GM18519 (cell line): ENCODE data around the gene OR4D2.
A peak's percentile ranks its signal among the peaks of the same experiment; 100 is the strongest.

Experiments
- ATAC-seq: cut with Tn5 transposase; IDR thresholded peaks from one replicate; pipeline ENCODE4 v1.9.1; 2021; ENCODE audit warnings: mild to moderate bottlenecking, moderate library complexity; ENCODE audit not compliant: unreplicated experiment, low FRiP score

The OR4D2 gene

DNA sequence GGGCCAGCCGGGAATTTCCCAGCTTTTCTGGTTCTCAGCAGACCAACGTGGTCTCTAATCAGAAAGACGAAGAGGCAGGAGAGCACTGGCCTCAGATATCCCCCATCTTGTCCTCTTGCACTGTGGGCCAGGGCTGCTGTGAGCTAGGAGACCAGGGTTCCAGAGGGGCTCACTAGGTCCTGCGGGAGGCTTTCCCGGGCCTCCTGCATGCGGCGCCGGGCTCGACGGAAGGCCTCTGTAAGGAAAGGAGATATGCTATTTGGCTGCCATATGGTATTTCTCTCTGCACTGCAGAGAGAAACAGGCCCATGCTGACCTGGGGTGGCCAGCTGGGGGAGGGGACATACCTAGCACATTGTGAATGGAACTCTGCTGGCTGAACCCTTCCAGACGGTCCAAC is 39.2 kb downstream of the OR4D2 start:
- no peak for ATAC-seq

GRCh38 chr17:58207451-58207850 is 40.7 kb downstream of the OR4D2 start:
- ATAC-seq = no peak

GRCh38 chr17:58208344-58208743 is 41.6 kb downstream of the OR4D2 start:
- ATAC-seq = no peak

GRCh38 chr17:58210922-58211321 is 44.1 kb downstream of the OR4D2 start:
- ATAC-seq = no peak

DNA sequence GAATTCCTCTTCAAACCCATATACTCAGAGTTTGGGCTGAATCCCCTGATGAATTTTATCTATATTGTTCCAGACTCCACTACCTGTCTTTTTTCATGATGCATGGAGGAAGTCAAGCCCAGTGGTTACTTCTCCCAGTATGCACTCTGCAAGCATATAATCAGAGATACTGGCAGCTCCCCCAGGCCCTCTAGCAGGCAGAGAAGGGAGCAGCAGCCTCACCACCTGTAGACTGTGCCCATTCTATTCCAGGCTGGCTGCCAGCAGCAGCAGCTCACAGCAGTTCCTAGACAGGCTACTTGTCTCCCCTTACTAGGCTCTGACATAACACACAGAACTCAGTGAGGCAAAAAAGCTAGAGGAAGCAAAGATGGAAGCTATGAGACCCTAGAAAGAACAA is 48.9 kb downstream of the OR4D2 start:
- no peak for ATAC-seq

- no peak for ATAC-seq
Observed at GRCh38 chr17:58217766-58218165, 51.0 kb downstream of the OR4D2 start.

DNA sequence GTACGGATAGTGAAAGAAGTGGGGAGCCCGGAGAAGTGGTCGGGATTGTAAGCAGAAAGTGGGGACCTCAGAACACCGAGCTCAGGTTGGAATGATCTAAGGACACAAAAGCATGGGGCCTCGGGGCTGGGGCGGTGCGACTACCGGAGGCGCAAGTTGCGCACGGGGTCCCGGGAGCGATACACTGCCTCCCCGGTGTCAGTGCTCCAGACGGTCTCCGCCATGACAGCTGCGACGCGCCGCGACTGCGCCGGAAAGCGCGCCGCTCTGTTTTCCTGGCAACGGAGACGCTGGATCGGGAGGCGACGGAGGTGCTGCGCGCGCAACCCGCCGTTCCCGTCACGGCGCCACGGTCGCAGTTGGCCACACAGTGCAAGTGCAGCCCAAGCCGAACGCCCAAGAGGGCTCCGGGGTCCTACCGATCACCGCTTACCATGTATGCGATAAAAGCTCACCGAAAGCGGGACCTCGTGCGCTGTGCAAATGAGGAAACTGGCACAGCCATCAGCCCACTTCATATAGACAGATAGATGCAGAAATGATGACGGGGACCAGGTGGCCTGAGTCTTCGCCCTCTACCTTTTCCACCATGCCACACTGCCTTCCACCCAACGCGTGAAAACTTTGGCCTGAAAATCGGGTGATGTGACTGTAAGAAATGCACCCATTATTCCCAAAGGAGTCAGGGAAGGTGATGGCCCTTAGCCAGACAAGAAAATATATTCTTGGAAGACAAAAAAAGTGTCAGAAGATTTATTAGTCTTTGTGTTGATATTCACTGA is 52.4 kb downstream of the OR4D2 start, which contains the start of gene MKS1:
Gene MKS1, minus strand, starts transcription at position 249 of the 782 bp plus-strand sequence. Its CDS starts 25 bp downstream, at position 224.
- peak; percentile 78 for ATAC-seq

DNA sequence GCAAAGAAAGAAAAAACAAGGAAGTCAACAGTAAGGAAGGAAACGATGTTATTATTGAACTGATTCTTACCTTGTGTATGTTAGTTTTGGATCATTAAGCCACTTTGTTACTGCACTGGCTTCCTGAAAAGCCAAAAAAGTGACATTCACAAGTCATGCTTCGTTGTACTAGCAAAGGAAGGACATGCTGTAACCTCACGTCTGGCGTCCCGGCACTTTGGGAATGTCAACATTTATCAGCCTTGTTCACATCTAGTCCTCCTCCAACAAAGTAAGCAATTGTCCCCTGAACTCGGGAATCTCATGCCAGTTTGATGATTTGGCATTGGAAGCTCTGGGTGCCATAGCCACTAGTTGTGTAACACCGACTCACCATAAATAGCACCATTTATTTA is 53.0 kb downstream of the OR4D2 start:
- ATAC-seq = no peak
